ENCODE results near the gene ERC2.
A peak's percentile ranks its signal among the peaks of the same experiment; 100 is the strongest.

The ERC2 gene

DNA sequence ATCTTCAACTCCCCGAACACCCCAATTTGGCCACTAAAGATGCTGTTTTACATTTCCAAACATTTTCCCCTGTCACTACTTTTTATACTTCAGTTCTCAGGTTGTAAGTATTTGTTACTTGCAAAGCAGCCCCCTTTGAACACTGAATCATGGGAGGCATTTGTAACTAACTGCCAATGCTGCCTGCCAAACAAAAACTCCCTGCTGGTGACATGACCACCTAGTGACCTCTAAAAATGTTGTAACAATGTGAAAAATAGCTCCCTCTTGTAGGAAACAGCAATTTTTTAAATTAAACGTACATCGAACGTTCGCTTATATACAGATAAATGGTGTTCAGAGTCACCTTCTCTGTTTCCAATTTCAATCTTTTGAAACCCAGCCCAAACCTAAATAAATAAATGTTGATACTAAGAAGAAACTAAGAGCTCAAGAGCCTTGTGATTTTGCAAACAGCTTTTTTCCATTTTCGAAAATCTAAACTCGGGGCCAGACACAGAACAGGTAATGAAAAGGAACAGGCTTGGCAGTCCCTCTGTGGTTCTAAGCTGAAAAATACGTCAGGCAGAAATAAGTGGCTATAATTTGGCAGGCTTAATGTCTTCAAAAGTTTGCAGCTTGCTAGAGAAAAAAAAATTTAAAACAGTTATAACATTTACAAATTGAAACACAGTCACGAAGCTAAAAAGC, 712.6 kb downstream of the ERC2 start:
- no peak for DNase-seq (ENCODE audit: low read depth)
- Histone ChIP-seq H3K36me3 (ENCODE audit: control insufficient read depth, insufficient read depth, low read length, severe bottlenecking) (no peaks in the 10 kb centered on the region), H3K4me3 (ENCODE audit: low read length) (no peak overlapping the region), H3K9ac (ENCODE audit: low read length) (no peak overlapping the region), H3K4me1 (ENCODE audit: control insufficient read depth, insufficient read depth, low read length) (no peaks in the 10 kb centered on the region), H3K9me3 (ENCODE audit: control insufficient read depth, low read length) (no peaks in the 10 kb centered on the region), H3K27me3 (replicated peaks; ENCODE audit: control insufficient read depth, insufficient read depth, low read length) (peaks cover 16% of the 10 kb centered on the region)

DNA sequence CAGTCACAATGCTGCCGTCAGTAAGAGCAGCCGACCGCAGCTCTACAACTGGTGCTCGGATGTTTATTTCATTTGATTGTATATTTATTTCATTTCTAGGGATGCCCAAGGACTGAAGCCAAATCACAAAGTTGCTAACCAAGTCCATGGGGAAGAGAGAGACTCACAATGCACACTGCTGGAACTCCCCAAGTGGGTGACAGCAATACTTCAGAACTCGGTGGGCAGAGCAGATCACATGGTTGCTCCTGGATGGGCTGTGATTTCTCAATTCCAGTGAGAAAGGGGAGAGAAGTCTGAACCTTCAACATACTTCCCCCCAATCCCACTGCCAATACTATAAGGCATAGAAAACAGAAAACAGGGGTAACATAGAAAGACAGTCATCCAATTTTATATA, 715.4 kb downstream of the ERC2 start:
- Histone ChIP-seq H3K27me3 (replicated peaks; ENCODE audit: control insufficient read depth, insufficient read depth, low read length) (peaks cover 15% of the 10 kb centered on the region), H3K4me3 (ENCODE audit: low read length) (no peak overlapping the region), H3K4me1 (ENCODE audit: control insufficient read depth, insufficient read depth, low read length) (no peaks in the 10 kb centered on the region), H3K9me3 (ENCODE audit: control insufficient read depth, low read length) (no peaks in the 10 kb centered on the region), H3K36me3 (ENCODE audit: control insufficient read depth, insufficient read depth, low read length, severe bottlenecking) (no peaks in the 10 kb centered on the region), H3K9ac (ENCODE audit: low read length) (no peak overlapping the region)
- DNase-seq (ENCODE audit: low read depth): no peak

DNA sequence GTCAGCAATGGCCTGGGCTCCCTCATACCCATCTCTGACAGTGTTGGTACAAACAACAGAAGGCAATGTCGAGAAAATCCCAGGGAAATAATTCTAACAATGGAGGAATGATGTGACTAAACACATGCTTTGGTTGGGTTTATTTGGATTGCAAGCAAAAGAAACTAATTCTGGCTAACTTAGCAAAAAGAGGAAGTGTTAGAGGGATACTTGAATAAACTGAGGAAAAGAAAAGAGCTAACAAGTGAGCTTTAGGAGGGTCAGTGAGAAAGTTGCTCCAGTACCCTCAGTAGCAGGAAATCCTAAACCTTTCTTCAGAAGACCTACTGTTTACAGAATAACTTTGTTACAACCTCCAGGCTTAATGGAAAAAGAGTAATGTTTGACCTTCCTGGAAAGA, 716.5 kb downstream of the ERC2 start:
- no peaks in the 10 kb centered on the region for H3K36me3 ChIP-seq (ENCODE audit: control insufficient read depth, insufficient read depth, low read length, severe bottlenecking)
- peaks cover 16% of the 10 kb centered on the region for H3K27me3 ChIP-seq (replicated peaks; ENCODE audit: control insufficient read depth, insufficient read depth, low read length)
- H3K9ac ChIP-seq (ENCODE audit: low read length): no peak overlapping the region
- no peak for DNase-seq (ENCODE audit: low read depth)
- no peak overlapping the region for H3K4me3 ChIP-seq (ENCODE audit: low read length)
- H3K4me1 ChIP-seq (ENCODE audit: control insufficient read depth, insufficient read depth, low read length): no peaks in the 10 kb centered on the region
- H3K9me3 ChIP-seq (ENCODE audit: control insufficient read depth, low read length): no peaks in the 10 kb centered on the region

DNA sequence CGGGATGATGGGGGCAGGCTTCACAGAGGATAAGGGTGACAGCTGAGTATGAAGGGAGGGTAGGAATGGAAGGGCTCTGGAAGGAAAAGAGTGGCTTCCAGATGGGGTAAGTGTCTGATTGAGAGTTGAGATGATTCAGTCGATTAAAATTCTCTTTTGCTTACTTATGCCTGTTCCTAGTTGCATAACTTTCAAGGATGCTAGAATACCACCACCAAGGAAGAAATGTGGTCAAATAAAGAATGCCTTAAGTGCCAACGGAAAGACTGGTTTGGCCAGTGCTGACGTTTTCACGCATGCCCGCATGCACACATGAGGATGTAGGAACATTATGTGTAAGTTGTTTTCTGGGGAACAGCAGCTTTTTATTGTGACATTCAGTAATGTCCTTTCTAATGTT, 717.7 kb downstream of the ERC2 start:
- no peaks in the 10 kb centered on the region for H3K4me1 ChIP-seq (ENCODE audit: control insufficient read depth, insufficient read depth, low read length)
- DNase-seq (ENCODE audit: low read depth): peak; percentile 93

DNA sequence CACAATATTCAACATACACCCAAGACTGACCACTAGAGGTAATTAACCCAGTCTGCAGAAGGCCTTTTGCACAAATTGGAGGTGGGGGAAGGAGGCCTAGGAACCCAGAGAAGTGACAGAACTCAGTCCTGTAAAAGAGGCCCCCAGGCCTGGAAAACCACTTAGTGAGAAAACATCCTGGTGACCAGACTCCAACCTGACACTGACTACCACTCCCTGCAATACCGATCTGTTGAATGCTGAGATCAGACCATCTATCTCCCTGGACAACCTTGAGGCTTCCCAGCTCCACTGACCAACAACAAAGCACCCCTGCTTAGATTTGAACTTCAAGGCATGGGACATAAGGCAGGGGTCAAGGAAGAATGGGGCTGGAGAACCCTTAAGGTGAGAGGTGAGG, 719.2 kb downstream of the ERC2 start:
- Histone ChIP-seq H3K4me1 (ENCODE audit: control insufficient read depth, insufficient read depth, low read length) (no peaks in the 10 kb centered on the region), H3K9me3 (ENCODE audit: control insufficient read depth, low read length) (no peaks in the 10 kb centered on the region), H3K4me3 (ENCODE audit: low read length) (no peak overlapping the region), H3K9ac (ENCODE audit: low read length) (no peak overlapping the region), H3K27me3 (replicated peaks; ENCODE audit: control insufficient read depth, insufficient read depth, low read length) (peaks cover 13% of the 10 kb centered on the region), H3K36me3 (ENCODE audit: control insufficient read depth, insufficient read depth, low read length, severe bottlenecking) (no peaks in the 10 kb centered on the region)
- DNase-seq (ENCODE audit: low read depth): no peak

More for the DNA sequence above, 717.7 kb downstream of the ERC2 start:
- H3K9me3 ChIP-seq (ENCODE audit: control insufficient read depth, low read length): no peaks in the 10 kb centered on the region
- H3K27me3 ChIP-seq (replicated peaks; ENCODE audit: control insufficient read depth, insufficient read depth, low read length): peaks cover 18% of the 10 kb centered on the region
- no peak overlapping the region for H3K9ac ChIP-seq (ENCODE audit: low read length)
- no peak overlapping the region for H3K4me3 ChIP-seq (ENCODE audit: low read length)
- no peaks in the 10 kb centered on the region for H3K36me3 ChIP-seq (ENCODE audit: control insufficient read depth, insufficient read depth, low read length, severe bottlenecking)

DNA sequence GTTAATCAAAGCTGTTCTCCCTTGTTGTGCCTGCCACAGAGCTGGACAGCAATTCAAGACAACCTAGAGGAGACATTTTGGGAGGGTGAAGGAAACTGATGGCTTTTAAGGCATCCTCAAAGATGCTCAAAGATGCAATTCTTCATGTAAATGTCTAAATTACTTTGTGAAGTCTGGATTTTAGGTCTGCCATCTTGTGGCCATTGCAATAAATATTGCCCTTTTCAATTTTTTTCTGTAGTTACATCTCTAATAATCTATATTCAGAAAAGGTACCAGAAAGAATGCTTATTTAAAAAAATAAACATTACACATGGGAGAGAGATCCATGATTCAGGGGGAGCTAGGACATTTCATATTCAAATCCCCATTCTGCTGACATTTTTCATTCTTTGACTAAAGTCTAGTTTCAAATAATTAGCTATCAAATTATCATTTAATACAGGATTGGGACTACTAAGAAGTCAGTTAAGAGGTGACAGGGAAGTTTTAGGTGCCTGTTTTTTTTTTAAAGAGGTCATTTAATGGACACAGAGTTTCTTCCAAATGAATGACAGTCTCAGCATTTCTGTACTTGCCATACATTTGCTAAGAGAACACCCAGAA, 721.4 kb downstream of the ERC2 start:
- Histone ChIP-seq H3K4me3 (ENCODE audit: low read length) (no peak overlapping the region), H3K9me3 (ENCODE audit: control insufficient read depth, low read length) (no peaks in the 10 kb centered on the region), H3K27me3 (replicated peaks; ENCODE audit: control insufficient read depth, insufficient read depth, low read length) (peaks cover 13% of the 10 kb centered on the region), H3K36me3 (ENCODE audit: control insufficient read depth, insufficient read depth, low read length, severe bottlenecking) (no peaks in the 10 kb centered on the region), H3K4me1 (ENCODE audit: control insufficient read depth, insufficient read depth, low read length) (no peaks in the 10 kb centered on the region), H3K9ac (ENCODE audit: low read length) (no peak overlapping the region)
- DNase-seq (ENCODE audit: low read depth): peak; percentile 73

DNA sequence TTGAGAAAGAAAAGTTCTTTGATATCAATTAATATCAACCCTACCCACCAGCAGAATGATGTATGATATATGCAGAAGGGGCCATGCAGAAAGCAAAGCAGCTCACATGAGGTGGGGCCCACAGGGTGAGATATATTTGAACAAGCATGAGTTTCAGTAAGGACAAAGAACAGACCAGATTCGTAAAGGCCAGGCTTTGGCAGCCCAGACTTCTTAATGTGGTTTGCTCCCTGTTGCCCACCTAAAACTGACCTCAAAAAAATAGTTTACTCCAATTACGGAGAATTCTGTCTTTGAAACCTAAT, 725.5 kb downstream of the ERC2 start:
- Histone ChIP-seq H3K9me3 (ENCODE audit: control insufficient read depth, low read length) (no peaks in the 10 kb centered on the region), H3K36me3 (ENCODE audit: control insufficient read depth, insufficient read depth, low read length, severe bottlenecking) (no peaks in the 10 kb centered on the region), H3K9ac (ENCODE audit: low read length) (no peak overlapping the region), H3K4me3 (ENCODE audit: low read length) (no peak overlapping the region), H3K4me1 (ENCODE audit: control insufficient read depth, insufficient read depth, low read length) (no peaks in the 10 kb centered on the region), H3K27me3 (replicated peaks; ENCODE audit: control insufficient read depth, insufficient read depth, low read length) (peaks cover 5% of the 10 kb centered on the region)
- no peak for DNase-seq (ENCODE audit: low read depth)

DNA sequence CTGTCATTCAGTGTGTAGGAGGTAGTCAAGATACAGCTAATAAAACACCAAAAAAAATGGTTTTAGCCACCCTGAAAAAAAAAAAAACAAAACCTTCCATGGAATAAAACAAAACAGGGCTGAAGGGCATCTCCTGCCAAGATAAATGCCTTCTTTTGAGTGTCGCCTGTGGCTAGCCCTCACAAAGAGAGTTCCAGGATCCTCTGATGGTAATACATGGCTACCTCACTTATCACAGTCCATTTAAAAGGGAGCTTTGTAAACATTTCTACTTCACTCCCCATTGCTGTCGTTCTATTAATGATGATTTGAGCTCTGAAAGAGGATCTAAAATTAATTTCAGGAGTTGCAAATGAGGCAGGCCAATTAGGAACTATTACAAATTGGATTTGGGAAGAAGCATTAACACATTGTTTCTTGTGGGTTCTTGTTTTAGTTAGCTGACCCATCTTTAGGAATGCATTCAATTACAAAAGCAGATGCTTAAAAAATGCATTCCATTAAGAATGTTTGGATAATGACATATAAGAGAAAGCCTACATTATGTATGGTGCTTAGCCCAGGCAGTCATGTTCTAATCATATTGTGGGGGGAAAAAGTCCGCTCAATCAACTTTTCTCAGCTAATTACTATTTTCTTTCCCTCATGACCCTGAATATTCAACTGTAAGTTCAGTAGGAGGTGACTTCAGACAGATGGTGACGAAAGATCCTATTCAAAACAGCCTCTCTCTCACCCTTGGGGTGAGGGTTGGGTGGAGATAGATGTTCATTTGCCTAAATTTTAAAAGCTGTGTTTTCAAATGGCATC, 726.0 kb downstream of the ERC2 start:
- H3K9ac ChIP-seq (ENCODE audit: low read length): no peak overlapping the region
- no peak overlapping the region for H3K4me3 ChIP-seq (ENCODE audit: low read length)
- H3K27me3 ChIP-seq (replicated peaks; ENCODE audit: control insufficient read depth, insufficient read depth, low read length): peaks cover 5% of the 10 kb centered on the region
- no peaks in the 10 kb centered on the region for H3K36me3 ChIP-seq (ENCODE audit: control insufficient read depth, insufficient read depth, low read length, severe bottlenecking)
- no peaks in the 10 kb centered on the region for H3K9me3 ChIP-seq (ENCODE audit: control insufficient read depth, low read length)
- DNase-seq (ENCODE audit: low read depth): no peak
- no peaks in the 10 kb centered on the region for H3K4me1 ChIP-seq (ENCODE audit: control insufficient read depth, insufficient read depth, low read length)

DNA sequence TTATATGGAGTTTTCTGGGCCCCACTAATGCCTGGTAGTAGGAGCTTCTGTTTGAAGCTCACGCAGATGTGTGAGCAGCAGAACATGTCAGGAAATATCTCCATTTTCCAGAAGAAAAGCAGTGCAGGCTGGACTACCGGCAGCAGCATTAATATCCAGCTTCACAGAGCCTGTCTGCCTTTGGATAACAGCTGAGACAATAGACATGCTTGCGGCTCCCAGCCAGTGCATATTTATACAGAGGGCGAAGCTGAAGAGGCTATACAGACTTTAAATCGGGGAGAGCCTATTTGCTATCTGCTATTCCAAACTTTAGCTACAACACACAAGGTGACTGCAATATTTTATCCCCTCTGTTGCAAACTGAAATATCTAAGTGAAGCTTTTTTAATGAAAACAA, 731.1 kb downstream of the ERC2 start:
- no peak overlapping the region for H3K4me3 ChIP-seq (ENCODE audit: low read length)
- no peaks in the 10 kb centered on the region for H3K9me3 ChIP-seq (ENCODE audit: control insufficient read depth, low read length)
- DNase-seq (ENCODE audit: low read depth): no peak
- H3K9ac ChIP-seq (ENCODE audit: low read length): no peak overlapping the region
- H3K36me3 ChIP-seq (ENCODE audit: control insufficient read depth, insufficient read depth, low read length, severe bottlenecking): no peaks in the 10 kb centered on the region
- H3K27me3 ChIP-seq (replicated peaks; ENCODE audit: control insufficient read depth, insufficient read depth, low read length): peaks cover 24% of the 10 kb centered on the region
- peaks cover 8% of the 10 kb centered on the region for H3K4me1 ChIP-seq (ENCODE audit: control insufficient read depth, insufficient read depth, low read length)

DNA sequence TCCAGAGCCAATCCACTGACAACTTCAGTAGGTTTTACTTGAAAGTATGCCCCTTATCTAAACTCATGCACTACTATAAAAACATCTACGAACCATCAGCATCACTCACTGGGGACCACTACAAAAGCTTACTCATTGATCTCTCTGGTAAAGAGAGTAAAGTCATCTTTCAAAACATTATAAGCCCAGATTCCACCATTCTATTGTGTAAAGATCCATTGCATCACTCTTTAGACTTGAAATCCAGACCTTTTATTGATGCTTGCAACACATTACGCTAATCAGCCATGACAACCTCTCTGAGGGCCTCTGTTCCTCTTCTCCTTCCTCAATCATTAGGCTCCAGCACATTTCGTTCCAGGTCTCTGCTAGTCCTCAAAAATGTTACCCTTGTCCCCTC, 732.3 kb downstream of the ERC2 start:
- Histone ChIP-seq H3K27me3 (replicated peaks; ENCODE audit: control insufficient read depth, insufficient read depth, low read length) (peaks cover 31% of the 10 kb centered on the region), H3K9me3 (ENCODE audit: control insufficient read depth, low read length) (no peaks in the 10 kb centered on the region), H3K4me3 (ENCODE audit: low read length) (no peak overlapping the region), H3K4me1 (ENCODE audit: control insufficient read depth, insufficient read depth, low read length) (peaks cover 8% of the 10 kb centered on the region), H3K36me3 (ENCODE audit: control insufficient read depth, insufficient read depth, low read length, severe bottlenecking) (no peaks in the 10 kb centered on the region), H3K9ac (ENCODE audit: low read length) (no peak overlapping the region)
- DNase-seq (ENCODE audit: low read depth): peak; percentile 89

DNA sequence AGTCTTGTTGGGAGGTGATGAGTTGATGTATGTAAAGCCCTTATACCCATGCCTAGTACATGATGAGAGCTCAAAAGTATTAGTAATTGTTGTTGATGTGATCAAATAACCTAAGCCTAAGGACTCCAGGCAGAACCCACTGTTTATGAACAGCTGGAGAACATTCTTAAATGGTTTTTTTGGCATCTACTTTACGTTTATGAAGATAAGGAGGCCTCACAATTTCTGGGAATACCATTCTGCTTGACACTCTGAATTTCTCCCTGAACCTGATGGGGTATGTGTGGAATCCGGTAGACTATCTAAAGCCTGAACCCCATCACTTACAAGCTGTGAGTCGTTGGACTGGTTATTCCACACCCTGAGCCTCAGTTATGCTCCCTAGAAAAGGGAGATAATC, 736.5 kb downstream of the ERC2 start:
- H3K9ac ChIP-seq (ENCODE audit: low read length): no peak overlapping the region
- peaks cover 32% of the 10 kb centered on the region for H3K27me3 ChIP-seq (replicated peaks; ENCODE audit: control insufficient read depth, insufficient read depth, low read length)
- no peaks in the 10 kb centered on the region for H3K9me3 ChIP-seq (ENCODE audit: control insufficient read depth, low read length)
- no peaks in the 10 kb centered on the region for H3K36me3 ChIP-seq (ENCODE audit: control insufficient read depth, insufficient read depth, low read length, severe bottlenecking)
- no peak for DNase-seq (ENCODE audit: low read depth)
- no peak overlapping the region for H3K4me3 ChIP-seq (ENCODE audit: low read length)
- H3K4me1 ChIP-seq (ENCODE audit: control insufficient read depth, insufficient read depth, low read length): peaks cover 8% of the 10 kb centered on the region

Data from adipocyte (in vitro differentiated cells).